ENCODE results near the gene OR8G1. TPM values are rescaled to one million over a fixed set of nuclear protein-coding genes. Genes with fewer than 3 reads are reported as not detected.
A peak's percentile ranks its signal among the peaks of the same experiment; 100 is the strongest.

Gene OR8G1
- total and polyA plus RNA-seq, 7 donors: not detected

- intact Hi-C loops (cut with DNase I): no loop called here
- H3K36me3 ChIP-seq (ENCODE audit: insufficient read depth in 1 of 2, low read depth in 1 of 2): no peaks in the 10 kb centered on the region
- H3K27me3 ChIP-seq (ENCODE audit: insufficient read depth in 3 of 3, low read length in 2 of 3): no peaks in the 10 kb centered on the region
- WGBS, 3 donors: 80 to 86% (median 81%) methylated on average over 5 of the region's 5 CpGs
- H3K9me3 ChIP-seq: no peaks in the 10 kb centered on the region
- H3K27ac ChIP-seq: no peak overlapping the region
- ATAC-seq (no peak), DNase-seq (no peak)
- H3K4me1 ChIP-seq: no peaks in the 10 kb centered on the region
- TF ChIP-seq, protein P1, sequence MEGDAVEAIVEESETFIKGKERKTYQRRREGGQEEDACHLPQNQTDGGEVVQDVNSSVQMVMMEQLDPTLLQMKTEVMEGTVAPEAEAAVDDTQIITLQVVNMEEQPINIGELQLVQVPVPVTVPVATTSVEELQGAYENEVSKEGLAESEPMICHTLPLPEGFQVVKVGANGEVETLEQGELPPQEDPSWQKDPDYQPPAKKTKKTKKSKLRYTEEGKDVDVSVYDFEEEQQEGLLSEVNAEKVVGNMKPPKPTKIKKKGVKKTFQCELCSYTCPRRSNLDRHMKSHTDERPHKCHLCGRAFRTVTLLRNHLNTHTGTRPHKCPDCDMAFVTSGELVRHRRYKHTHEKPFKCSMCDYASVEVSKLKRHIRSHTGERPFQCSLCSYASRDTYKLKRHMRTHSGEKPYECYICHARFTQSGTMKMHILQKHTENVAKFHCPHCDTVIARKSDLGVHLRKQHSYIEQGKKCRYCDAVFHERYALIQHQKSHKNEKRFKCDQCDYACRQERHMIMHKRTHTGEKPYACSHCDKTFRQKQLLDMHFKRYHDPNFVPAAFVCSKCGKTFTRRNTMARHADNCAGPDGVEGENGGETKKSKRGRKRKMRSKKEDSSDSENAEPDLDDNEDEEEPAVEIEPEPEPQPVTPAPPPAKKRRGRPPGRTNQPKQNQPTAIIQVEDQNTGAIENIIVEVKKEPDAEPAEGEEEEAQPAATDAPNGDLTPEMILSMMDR (IDR thresholded peaks at IDR 0.05): no peak
- no peak overlapping the region for H3K4me3 ChIP-seq
Measured at GRCh38 chr11:124204008-124204407, 36.9 kb upstream of the OR8G1 start.

- H3K27me3 ChIP-seq (ENCODE audit: insufficient read depth in 3 of 3, low read length in 2 of 3): no peaks in the 10 kb centered on the region
Measured at GRCh38 chr11:124207102-124207792, 33.6 kb upstream of the OR8G1 start.

DNA sequence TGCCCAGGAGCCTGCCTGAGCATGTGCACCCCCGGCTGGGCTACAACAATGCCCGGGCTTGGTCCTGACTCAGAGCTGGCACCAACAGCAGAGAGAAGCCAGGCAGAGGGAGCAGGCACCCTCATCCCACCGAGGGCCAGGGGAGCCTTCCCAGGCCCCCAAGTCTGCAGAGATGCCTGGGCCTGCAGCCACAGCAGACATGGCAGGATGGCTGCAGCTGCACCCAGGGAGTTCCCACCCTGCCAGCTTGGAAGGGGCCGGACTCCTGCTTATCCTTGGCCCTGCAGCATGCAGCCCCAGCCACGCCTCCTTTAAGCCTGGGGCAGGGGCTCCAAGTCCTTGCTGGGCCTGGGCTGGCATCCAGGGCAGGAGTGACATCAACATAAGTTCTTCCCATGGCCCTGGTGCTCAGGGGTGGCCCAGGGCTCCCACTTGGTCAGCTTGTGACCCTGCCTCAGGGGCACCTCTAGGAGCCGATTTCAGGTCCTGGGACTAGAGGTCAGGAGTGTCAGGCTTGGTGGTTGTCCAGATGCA, 31.0 kb upstream of the OR8G1 start:
- H3K27ac ChIP-seq: no peak overlapping the region
- intact Hi-C loops (cut with DNase I): no loop called here
- TF ChIP-seq, protein P1 (IDR thresholded peaks at IDR 0.05): no peak
- no peaks in the 10 kb centered on the region for H3K9me3 ChIP-seq
- no peak overlapping the region for H3K4me3 ChIP-seq
- DNase-seq (peak in 1 of 2 donors; percentile 53), ATAC-seq (no peak)
- no peaks in the 10 kb centered on the region for H3K27me3 ChIP-seq (ENCODE audit: insufficient read depth in 3 of 3, low read length in 2 of 3)
- H3K36me3 ChIP-seq (ENCODE audit: insufficient read depth in 1 of 2, low read depth in 1 of 2): no peaks in the 10 kb centered on the region
- WGBS, 3 donors: 79 to 88% (median 85%) methylated on average over 6 of the region's 6 CpGs
- H3K4me1 ChIP-seq: no peaks in the 10 kb centered on the region

More at GRCh38 chr11:124207102-124207792, 33.6 kb upstream of the OR8G1 start:
- WGBS, 3 donors: 68 to 84% (median 73%) methylated on average over 6 of the region's 6 CpGs
- H3K4me1 ChIP-seq: no peaks in the 10 kb centered on the region
- ATAC-seq: no peak
- DNase-seq: no peak
- intact Hi-C loops (cut with DNase I): no loop called here
- H3K27ac ChIP-seq: no peak overlapping the region
- TF ChIP-seq, protein P1 (IDR thresholded peaks at IDR 0.05): no peak
- H3K4me3 ChIP-seq: no peak overlapping the region
- no peaks in the 10 kb centered on the region for H3K9me3 ChIP-seq
- no peaks in the 10 kb centered on the region for H3K36me3 ChIP-seq (ENCODE audit: insufficient read depth in 1 of 2, low read depth in 1 of 2)

DNA sequence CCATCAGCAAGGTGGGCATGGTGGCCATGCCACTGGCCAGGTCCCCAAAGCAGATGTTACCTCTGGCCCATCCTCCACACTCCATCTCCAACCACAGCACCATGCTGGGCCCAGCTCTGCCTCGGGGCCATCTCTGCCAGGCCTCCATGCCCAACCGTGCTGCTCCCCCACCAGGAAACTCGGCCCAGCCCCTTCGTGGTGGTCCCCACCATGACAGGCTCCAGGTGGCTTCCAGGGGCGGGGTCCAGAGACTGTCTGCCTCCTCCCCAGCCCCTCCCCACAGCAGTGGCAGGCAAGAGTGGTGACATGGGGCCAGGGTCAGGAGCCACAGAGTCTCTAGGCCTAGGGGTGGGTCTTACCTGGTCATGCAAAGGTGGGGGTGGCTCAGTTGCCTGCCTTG, 30.5 kb upstream of the OR8G1 start:
- TF ChIP-seq, protein P1 (IDR thresholded peaks at IDR 0.05): no peak
- no peaks in the 10 kb centered on the region for H3K36me3 ChIP-seq (ENCODE audit: insufficient read depth in 1 of 2, low read depth in 1 of 2)
- no peak overlapping the region for H3K27ac ChIP-seq
- H3K27me3 ChIP-seq (ENCODE audit: insufficient read depth in 3 of 3, low read length in 2 of 3): no peaks in the 10 kb centered on the region
- no peak for ATAC-seq
- DNase-seq: no peak
- H3K4me1 ChIP-seq: no peaks in the 10 kb centered on the region
- H3K9me3 ChIP-seq: no peaks in the 10 kb centered on the region
- no peak overlapping the region for H3K4me3 ChIP-seq
- 79 to 85% (median 84%) methylated on average over 5 of the region's 5 CpGs for WGBS, 3 donors
- intact Hi-C loops (cut with DNase I): no loop called here

GRCh38 chr11:124211321-124211720, 29.6 kb upstream of the OR8G1 start:
- H3K27ac ChIP-seq: no peak overlapping the region
- TF ChIP-seq, protein P1 (IDR thresholded peaks at IDR 0.05): no peak
- ATAC-seq (no peak), DNase-seq (no peak)
- H3K9me3 ChIP-seq: no peaks in the 10 kb centered on the region
- H3K27me3 ChIP-seq (ENCODE audit: insufficient read depth in 3 of 3, low read length in 2 of 3): no peaks in the 10 kb centered on the region
- H3K36me3 ChIP-seq (ENCODE audit: insufficient read depth in 1 of 2, low read depth in 1 of 2): no peaks in the 10 kb centered on the region
- intact Hi-C loops (cut with DNase I): no loop called here
- no peak overlapping the region for H3K4me3 ChIP-seq
- H3K4me1 ChIP-seq: no peaks in the 10 kb centered on the region

Measured in psoas muscle (tissue), 8 donors.